HG02870 (cell line): ENCODE measurements around the gene MRPS5.

Experiments
- ATAC-seq: cut with Tn5 transposase; IDR thresholded peaks from one replicate; pipeline ENCODE4 v1.9.1; 2021; ENCODE audit warnings: mild to moderate bottlenecking, moderate library complexity; ENCODE audit not compliant: unreplicated experiment

MRPS5 gene

DNA sequence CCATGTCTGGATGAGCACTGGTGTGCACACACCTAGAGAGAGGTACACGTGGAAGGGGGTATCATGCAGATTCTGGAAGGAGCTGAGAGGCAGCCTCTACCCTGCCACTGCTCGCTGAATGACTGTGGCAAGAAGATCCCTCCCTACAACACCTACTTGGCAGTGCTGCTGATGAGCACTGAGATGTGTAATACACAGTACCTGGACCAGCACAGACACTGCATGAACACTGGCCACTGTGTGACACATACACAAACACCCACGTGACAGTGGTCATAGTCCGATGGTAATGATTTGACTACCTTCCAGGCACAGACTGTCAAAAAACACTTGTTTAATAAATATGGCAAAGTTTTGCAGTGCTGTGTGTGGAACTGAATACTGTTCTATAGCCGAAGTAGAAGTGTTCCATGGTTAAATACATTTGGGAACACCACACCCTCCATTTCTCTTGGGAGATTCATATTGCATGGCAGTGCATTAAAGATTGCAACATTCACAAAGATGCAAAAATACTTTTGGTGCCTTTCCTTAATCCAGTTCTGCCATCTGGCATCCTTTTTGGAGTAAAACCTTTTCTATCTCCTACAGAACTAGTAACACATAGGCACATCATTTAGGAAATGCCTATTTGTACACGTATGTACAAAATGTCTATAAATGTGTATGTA, 29.6 kb downstream of the MRPS5 start:
- no peak for ATAC-seq

DNA sequence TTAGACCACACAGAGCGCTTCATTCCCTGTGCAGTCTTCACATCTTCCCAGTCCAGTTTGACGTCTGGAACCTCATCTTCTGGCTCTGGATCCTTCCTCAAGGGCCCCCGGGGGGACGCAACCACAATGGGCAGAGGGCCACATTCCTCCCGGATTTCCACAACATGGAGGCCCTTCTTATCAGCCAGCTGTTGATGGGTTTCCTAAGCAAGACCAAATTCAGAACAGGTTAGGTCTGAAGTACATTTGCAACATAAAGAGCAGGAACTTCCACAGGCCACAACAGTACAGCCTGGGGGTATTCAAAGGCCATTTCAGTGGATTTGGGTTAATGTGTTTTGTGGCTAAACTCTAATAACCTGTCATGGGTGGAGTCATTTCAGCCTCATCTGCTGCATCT, 34.2 kb downstream of the MRPS5 start:
- ATAC-seq: no peak

DNA sequence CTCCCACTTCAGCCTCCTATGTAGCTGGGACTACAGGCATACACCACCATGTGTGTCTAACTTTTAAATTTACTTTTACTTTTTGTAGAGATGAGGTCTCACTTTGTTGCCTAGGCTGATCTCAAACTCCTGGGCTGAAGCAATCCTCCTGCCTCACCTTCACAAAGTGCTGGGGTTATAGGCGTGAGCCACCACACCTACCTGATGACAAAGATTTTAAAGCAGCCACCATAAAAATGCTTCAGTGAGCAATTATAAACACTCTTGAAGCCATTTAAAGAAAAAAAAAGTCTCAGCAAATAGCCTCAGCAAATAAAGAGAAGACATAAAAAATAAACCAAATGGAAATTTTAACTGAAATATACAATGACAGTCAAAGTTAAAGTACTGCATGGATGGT, 35.6 kb downstream of the MRPS5 start:
- ATAC-seq: no peak

DNA sequence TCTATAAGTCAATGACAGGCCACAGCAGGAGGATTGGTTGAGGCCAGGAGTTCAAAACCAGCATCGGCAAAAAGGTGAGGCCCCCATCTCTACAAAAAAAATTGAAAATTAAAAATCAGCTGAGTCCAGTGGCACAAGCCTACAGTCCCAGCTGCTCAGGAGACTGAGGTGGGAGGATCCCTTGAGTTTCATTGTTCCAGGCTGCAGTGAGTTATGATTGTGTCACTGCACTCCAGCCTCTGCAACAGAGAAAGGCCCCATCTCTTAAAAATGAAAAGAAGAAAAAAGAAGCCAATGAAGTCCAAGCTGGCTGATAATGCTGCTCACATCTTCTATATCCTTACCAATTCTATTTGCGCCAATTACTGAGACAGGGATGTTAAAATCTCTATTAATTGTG, 39.1 kb downstream of the MRPS5 start:
- no peak for ATAC-seq

DNA sequence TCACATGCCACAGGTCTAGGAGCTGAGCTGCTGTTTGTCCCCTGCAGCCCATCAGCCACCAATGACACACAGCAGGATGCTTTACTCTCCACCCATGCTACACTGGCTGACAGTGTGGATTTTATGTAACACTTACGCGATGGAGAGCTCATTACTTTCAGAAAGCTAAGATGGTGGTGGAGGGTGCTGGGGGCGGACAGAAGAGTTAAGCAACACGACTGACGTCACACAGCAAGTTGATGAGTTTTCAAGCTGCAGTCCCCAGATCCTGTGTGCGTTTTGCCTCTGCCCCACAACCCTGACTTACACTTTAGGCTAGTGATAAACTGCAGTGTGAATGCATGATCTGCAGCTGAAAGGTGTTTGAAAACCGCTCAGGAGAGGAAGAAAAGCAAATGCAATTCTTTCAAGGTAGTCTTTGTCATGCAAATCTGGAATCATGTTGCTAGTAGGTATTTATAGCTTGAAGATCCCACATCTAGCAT, 42.4 kb downstream of the MRPS5 start:
- no peak for ATAC-seq

DNA sequence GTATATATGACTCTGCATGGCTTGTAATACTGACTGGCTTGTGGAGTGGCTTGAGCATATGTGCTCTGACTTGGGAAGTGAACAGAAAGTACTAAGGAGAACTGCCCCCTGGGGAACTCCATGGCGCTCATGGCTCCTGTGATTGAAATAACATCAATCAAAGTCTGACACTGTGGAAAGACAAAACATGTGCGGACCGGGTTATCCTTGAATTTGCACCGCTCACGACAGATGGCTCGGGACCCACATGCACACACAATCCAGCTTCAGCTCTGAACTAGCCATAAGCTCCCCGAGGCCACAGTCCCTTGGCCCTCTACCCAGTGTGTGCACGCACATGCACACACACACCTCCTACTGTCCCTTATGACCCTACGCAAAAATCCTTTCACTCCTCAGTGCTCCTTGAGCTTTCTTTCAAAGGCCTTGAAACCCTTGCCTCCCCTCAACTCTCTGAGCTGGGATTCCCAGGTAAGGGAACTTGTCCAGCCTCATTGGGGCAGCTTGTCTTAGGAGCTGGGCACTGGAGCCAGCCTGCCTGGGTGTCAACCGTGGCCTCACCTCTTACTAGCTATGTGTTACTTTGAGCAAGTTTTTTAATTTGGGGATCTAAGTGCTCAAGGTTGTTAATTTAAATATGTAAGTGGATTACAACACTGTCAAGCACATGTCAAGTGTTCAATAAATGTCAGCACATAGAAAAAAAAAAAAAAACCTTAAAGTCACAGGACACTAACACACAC, 43.6 kb downstream of the MRPS5 start:
- ATAC-seq: no peak

DNA sequence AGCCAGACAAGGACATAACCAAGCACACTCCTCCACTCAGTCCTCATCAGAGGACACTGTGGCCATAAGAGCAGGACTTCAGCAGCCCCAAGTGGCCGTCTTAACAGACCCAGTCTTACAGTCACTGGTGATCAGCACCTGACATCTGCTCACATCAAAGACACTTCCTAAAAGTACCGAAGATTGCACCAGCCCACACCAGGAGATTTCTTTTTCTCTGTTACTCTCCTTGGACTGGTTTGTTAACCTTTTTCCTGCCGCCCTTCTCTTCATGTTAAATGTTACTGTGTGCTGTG, 44.1 kb downstream of the MRPS5 start:
- no peak for ATAC-seq

DNA sequence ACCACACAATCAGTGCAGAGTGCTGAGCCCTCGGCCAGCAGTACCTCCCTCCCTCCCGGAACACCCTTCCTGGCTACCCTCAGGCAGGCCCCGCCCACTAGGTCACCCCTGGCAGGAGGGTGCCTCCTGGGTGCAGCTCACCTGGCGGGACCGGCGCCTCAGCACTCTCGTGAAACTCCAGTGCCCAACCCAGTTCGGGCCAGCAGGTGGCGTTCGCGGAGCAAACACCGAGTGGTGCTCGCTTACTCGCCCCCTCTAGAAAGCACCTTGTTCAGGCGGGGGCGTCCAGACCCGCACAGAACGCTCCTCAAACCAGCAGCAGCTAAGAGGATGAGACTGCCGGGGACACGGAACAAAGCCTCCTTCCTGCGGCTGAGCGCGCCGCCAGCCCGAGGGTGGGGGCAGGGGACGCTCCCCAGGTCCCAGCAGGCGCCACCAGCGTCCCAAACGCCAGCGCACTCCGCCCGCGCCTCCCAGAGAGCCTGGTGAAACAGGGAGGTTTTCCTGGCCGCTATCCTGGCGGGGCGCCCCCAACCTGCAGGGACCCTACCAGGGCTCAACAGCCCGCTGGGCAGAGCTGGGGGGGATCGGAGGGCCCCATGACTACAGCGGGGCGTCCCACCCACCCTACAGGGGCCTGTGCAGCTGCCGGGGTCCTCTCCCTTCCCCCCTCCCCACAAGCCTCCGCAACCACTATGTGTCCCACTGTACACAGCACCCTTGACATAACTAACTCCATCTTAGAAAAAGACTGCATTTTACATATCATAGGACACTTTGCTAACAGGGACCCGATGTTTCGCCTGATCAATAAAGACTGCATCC, 44.7 kb downstream of the MRPS5 start:
- ATAC-seq: peak; percentile 83

DNA sequence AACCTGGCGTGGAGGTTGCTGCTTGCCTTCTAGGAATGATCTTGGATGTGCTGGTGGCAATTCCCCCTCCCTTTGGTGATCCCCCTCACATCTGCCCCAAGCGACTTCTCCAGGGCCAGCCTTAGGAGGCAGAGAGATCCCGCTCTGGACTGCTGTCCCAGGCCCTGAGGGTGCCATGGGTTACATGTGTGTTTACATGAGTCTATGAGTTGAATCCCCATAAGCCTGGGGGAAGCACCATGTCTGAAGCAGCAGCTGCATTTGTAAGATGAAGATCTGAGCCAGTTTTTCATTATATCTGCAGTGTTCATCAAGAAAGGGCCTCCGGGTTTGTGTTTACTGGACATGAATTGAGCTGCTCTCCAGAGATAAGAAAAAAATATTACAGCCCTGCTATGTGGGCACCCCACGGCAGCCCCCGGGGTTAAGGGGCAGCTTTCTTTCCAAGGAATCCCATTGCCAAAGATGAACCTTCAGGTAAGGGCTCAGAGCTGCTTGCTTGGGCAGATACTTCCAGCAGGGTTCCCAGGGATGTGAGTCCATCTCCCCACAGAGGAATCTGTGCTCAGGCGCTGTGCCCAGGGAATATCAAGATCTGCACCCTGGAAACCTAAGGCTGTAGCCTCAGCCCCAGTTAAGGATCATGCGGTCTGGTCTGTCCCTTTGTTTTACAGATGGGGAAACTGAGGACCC, 46.0 kb downstream of the MRPS5 start:
- no peak for ATAC-seq

DNA sequence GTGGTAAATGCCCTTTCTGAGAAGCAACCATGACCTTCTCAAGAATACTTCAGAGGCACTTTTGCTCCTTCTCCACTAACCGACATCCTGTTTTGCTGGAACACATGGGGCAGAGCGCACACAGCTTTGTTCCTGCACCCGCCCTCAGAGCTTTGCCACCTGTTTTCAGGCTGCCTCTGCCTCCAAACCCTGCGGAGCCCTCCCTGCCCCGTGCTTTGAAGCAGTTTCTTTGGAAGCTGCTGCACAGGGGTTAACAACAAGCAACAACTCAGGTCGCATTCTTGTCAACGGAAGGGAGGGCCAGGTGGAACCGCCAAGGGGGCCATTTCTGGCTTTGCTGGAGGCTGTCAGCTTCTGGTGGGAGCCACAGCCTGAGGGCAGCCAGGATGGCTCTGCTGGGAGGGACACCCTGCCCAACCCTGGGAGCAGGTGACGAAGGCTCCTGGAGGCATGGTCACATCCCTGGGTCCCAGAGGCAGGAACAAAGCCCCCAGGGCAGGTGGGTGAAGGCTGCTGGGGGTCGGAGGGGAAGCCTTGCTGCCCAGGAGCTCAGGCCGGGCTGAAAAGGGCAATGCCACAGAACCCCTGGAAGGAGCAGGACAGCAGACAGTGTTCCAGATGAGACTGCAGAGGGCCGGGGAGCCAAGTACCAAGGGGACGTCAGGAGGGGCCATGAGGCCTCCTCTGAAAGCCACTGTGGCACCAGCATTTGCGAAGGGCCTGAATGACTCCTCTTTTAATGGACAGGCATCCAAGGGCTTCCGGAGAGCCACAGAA, 46.8 kb downstream of the MRPS5 start:
- ATAC-seq: no peak

DNA sequence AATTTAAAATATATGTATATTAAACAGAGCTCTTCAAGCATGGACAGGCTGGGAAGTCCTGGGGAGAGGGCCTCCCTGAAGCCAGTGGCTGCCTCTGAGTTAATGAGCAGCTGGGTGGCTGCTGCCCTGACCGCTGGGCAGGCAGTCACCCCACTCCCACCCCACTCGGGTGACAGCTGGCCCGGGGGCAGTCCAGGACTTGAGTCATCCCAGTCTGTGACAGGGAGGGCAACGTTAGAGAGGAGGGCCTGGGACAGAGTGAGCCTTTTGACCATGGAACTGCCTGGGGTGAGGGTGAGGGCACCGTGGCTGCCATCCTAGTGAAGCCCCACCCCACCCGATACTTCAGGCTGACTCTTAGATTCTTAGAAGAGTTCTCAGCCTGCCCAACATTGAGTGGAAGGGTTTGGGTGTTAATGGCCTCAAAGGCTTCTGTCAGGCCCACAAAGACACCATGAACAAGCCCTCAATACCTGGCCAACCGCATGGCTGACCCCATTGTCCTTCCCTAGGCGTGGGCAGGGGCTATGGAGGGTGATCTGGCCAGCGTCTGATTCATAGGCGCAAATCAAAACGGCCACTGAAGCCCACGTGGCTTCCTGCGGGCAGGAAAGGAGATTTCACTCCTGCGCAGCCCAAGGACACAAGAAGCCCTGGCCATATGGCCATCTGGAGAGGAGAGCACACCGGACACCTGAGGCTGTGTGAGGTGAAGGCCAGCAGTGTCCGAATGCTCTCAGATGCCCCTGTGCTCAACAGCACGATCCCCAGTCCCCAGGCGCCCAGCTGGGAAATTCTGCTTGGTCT, 47.5 kb downstream of the MRPS5 start:
- ATAC-seq: no peak

DNA sequence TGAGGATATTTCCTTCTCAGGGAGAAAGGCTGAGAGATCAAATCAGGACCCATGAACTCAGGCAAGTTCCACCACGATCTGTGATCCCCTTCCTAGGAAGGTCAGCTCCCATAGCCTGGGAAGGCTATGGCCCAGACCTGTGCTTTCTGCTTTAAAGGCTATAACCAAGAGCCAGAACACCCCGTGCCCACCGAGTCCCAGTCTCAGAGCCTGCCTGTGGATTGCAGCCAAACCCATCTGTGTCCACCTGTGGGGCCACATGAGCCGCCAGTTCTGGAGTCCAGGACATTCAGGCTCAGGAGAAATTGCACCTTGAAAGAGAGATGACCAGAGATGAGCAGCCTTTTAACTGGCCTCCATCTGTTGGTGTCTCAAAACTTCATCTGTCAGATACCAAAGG, 49.2 kb downstream of the MRPS5 start:
- no peak for ATAC-seq

DNA sequence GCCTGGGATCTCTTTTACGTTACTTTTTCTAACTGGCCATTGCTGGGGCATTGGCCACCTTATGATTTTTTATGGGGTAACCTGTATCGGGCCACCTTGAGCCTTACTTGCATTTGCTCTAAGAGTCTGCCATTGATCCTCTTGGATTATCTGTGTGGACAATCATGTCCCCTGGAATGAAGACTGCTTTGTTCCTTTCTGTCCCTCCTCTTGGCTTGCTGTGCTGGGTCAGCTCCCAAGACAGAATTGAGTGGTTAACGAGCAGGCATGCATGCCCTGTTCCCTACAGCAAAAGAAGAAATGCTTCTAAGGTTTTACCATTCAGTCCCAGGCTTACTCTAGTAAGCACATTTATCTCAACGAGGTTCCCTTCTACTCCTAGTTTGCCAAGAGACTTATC, 49.8 kb downstream of the MRPS5 start:
- no peak for ATAC-seq

DNA sequence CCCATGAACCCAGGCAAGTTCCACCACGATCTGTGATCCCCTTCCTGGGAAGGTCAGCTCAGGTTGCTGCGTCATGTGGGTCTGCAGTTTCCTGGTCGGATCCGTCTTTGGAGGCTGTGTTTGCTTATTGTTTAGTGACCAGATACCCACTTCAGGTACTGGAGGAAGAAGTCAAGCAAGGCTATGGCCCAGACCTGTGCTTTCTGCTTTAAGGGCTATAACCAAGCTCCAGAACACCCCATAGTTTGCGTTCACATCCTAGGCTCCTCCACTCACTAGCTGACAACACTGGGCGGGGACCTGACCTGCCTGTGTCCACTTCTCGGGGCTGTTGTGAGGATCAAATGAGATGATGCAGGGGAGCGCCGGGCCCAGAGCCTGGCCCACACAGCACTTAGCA, 52.1 kb downstream of the MRPS5 start:
- no peak for ATAC-seq

DNA sequence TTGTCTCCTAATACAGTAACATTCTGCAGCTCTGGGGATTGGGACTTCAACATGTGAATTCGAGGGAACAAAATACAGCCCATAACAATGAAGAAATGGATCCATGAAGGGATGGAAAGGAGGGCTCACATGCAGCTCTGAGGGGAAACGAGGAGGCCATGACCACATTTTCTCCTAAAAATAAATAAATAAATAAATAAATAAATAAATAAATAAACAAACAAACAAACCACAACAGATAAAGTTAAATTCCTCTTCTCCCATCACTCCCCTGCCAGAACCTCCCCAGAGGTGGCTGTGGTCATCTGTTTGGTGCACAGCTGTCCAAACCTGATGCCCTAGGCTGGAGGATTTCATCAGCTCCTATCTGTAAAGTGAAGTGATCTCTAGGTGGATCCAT, 53.4 kb downstream of the MRPS5 start:
- no peak for ATAC-seq

DNA sequence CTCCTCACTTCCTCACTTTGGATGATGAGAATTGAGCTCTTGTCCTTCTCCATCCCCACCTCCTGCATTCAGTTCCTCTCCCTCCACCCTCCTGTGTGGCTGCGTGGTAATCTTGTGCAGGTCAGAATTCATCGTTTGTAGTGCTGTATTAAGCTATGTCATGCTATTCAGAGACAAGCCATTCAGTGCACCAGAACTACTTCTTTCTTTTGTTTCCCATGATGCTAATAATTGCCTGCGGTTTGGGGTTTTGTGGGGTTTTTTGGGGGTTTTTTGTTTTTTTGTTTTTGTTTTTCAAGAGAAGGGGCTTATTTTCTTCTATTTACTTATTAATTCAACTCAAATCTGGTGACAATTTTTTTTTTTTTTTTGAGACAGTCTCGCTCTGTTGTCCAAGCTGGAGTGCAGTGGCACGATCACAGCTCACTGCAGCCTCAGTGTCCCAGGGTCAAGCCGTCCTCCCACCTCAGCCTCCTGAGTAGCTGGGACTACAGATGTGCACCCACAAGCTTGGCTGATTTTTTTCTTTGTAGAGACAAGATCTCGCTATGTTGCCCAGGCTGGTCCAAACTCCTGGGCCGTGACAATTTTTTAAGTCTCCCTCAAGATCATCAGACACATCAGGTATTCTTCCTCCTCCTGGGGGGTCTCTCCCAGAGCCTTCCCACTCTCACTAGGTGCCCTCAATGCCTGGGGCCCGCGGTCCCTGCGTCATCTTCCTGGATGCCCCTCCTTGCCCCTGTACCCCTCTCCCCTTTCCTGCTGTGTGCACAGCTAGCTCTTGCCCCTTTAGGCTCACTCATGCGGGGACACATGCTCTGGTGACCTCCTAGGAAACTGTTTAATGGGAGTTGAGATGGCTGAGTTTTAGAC, 58.3 kb downstream of the MRPS5 start:
- ATAC-seq: peak; percentile 88

DNA sequence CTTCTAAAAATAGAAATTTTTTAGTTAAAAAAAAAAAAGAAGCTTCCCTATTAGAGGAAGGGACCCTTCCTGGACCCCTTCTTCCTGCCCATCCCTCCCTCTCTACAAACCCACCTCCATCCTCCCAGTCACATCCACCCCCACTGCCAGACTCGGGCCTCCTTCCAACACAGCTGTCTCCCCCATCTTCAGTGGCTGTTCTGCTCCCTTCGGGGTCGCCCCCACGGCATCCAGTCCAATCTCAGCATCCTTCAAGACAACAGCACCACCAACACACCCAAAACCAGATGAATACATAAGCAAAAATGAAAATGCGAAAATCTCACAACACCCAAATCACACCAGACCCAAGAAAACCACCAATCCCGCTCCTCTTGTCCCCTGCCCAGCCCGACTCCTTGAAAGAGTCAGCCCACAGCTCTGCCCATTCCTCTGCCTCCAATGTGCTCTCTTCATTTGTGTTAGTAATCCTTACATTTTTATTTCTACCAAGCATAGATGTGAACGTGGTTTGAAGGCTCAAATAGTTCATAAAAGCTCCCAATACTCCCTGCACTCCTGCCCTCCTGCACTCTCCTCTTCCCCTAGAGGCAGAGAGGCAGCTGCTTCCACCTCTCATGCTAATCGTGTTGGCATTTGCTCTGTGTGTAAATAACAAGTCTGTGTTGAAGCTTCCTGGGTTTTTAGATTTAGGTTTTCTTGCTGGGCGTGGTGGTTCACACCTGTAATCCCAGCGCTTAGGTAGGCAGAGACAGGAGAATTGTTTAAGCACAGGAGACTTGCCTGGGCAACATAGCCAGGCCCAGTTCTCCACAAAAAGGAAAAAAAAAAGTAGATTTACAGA, 59.1 kb downstream of the MRPS5 start:
- ATAC-seq: peak; percentile 17

DNA sequence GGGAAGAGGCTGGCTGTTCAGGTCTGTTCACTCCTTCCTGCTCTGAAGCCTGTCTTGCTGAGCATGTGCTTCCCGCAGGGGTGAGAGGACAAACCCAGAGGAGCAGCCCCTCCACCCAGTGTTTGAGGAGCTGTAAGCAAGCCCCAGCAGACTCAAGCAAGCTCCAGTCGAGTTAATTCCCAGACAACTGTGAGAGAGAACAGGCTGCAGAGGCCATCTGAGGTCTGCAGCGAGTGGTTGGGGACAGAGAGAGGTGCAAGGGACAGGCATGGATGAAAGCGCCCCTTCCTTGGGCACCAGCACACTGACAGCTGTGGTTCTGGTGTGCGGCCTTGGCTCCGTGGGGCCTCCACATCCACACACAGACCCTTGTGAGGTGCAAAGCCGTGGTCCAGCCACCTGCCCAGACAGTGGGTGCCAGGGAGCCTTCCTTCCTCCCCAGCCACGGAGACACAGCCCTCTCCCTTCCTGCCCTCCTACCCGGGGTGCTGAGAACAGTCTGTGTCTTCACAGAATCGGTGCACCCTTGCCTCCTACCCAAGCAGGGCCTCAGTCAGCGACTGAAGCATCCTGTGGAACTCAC, 59.9 kb downstream of the MRPS5 start:
- ATAC-seq: no peak
